ENCODE results near the gene HHIPL2.

DNA sequence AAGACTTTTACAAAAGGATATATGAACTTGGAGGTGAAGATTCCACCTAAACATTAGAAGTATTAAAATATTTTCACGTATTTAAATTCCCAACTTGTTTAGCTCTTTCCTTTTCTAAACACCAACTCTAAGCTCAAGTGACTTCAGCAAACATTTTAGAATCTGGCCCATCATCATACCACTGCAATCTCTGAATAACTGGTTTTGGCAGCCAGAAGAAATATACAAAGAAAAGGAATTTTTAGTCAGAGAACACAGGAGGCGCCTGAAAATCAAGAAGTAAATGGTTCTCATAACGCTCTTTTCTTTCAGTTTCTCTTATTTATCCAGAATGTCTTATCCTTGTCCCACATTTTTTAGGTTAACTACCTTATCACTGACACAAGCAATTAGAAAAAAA lies 31.4 kb upstream of the HHIPL2 start:
- TF ChIP-seq ZFP3 (CRISPR knock-in tag; IDR thresholded peaks at IDR 0.05): no peak
- TF ChIP-seq RARB (CRISPR knock-in tag; IDR thresholded peaks at IDR 0.05): no peak
- TF ChIP-seq, protein P1, sequence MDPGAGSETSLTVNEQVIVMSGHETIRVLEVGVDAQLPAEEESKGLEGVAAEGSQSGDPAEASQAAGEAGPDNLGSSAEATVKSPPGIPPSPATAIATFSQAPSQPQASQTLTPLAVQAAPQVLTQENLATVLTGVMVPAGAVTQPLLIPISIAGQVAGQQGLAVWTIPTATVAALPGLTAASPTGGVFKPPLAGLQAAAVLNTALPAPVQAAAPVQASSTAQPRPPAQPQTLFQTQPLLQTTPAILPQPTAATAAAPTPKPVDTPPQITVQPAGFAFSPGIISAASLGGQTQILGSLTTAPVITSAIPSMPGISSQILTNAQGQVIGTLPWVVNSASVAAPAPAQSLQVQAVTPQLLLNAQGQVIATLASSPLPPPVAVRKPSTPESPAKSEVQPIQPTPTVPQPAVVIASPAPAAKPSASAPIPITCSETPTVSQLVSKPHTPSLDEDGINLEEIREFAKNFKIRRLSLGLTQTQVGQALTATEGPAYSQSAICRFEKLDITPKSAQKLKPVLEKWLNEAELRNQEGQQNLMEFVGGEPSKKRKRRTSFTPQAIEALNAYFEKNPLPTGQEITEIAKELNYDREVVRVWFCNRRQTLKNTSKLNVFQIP (CRISPR knock-in tag; IDR thresholded peaks at IDR 0.05; ENCODE audit: borderline replicate concordance, low read depth): no peak
- TF ChIP-seq, protein P2, sequence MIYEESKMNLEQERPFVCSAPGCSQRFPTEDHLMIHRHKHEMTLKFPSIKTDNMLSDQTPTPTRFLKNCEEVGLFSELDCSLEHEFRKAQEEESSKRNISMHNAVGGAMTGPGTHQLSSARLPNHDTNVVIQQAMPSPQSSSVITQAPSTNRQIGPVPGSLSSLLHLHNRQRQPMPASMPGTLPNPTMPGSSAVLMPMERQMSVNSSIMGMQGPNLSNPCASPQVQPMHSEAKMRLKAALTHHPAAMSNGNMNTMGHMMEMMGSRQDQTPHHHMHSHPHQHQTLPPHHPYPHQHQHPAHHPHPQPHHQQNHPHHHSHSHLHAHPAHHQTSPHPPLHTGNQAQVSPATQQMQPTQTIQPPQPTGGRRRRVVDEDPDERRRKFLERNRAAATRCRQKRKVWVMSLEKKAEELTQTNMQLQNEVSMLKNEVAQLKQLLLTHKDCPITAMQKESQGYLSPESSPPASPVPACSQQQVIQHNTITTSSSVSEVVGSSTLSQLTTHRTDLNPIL (CRISPR knock-in tag; IDR thresholded peaks at IDR 0.05; ENCODE audit: low read depth): no peak
- TF ChIP-seq ESRRG (CRISPR knock-in tag; IDR thresholded peaks at IDR 0.05): no peak
- TF ChIP-seq CSDC2 (CRISPR knock-in tag; IDR thresholded peaks at IDR 0.05): no peak
- no peak for TF ChIP-seq GLIS3 (CRISPR knock-in tag; IDR thresholded peaks at IDR 0.05)
- TF ChIP-seq, protein P3, sequence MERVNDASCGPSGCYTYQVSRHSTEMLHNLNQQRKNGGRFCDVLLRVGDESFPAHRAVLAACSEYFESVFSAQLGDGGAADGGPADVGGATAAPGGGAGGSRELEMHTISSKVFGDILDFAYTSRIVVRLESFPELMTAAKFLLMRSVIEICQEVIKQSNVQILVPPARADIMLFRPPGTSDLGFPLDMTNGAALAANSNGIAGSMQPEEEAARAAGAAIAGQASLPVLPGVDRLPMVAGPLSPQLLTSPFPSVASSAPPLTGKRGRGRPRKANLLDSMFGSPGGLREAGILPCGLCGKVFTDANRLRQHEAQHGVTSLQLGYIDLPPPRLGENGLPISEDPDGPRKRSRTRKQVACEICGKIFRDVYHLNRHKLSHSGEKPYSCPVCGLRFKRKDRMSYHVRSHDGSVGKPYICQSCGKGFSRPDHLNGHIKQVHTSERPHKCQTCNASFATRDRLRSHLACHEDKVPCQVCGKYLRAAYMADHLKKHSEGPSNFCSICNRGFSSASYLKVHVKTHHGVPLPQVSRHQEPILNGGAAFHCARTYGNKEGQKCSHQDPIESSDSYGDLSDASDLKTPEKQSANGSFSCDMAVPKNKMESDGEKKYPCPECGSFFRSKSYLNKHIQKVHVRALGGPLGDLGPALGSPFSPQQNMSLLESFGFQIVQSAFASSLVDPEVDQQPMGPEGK (CRISPR knock-in tag; IDR thresholded peaks at IDR 0.05; ENCODE audit: borderline replicate concordance): no peak

Data from SK-N-SH treated with all-trans-retinoic acid at 6 μM for 48 hours (cell line).